Astrocyte (in vitro differentiated cells and primary cell): ENCODE data around the gene PCA3. TPM values are rescaled to one million over a fixed set of nuclear protein-coding genes. Genes with fewer than 3 reads are reported as not detected.

Experiments
- DNase-seq: peaks from one replicate; pipeline ENCODE4 v3.0.0-alpha.2; 2010; ENCODE audit warnings: low read depth
- FAIRE-seq: peaks from 2 replicates; lab custom pipeline; 2011; peaks lifted over from hg19 to GRCh38; lab: Jason Lieb, UNC
- H2AFZ ChIP-seq: 2 replicates; pipeline ENCODE4 v1.6.0; 2012; ENCODE audit warnings: low read depth, low read length, inconsistent platforms
- H3K27ac ChIP-seq: 2 replicates; pipeline ENCODE4 v1.5.1; 2011; ENCODE audit warnings: low read depth, low read length, inconsistent platforms
- H3K27me3 ChIP-seq: 2 replicates; pipeline ENCODE4 v1.6.0; 2011; ENCODE audit warnings: low read length, inconsistent platforms; ENCODE audit not compliant: insufficient read depth
- H3K36me3 ChIP-seq: 2 replicates; pipeline ENCODE4 v1.5.1; 2011; ENCODE audit warnings: low read length, inconsistent platforms; ENCODE audit not compliant: insufficient read depth
- H3K4me1 ChIP-seq: 2 replicates; pipeline ENCODE4 v1.5.1; 2011; ENCODE audit warnings: low read length, inconsistent platforms; ENCODE audit not compliant: insufficient read depth
- H3K4me2 ChIP-seq: 2 replicates; pipeline ENCODE4 v1.6.0; 2012; ENCODE audit warnings: low read length, inconsistent platforms
- H3K4me3 ChIP-seq: 2 replicates; pipeline ENCODE4 v1.5.1; 2011; ENCODE audit warnings: low read depth, mild to moderate bottlenecking, low read length, inconsistent platforms; ENCODE audit not compliant: insufficient read depth
- H3K79me2 ChIP-seq: 2 replicates; pipeline ENCODE4 v1.6.0; 2012; ENCODE audit warnings: mild to moderate bottlenecking, low read length, inconsistent platforms; ENCODE audit not compliant: insufficient read depth
- H3K9ac ChIP-seq: 2 replicates; pipeline ENCODE4 v1.6.0; 2012; ENCODE audit warnings: mild to moderate bottlenecking, low read length, inconsistent platforms
- H3K9me3 ChIP-seq: 2 replicates; pipeline ENCODE4 v1.5.1; 2012; ENCODE audit warnings: low read depth, mild to moderate bottlenecking, low read length, inconsistent platforms; ENCODE audit not compliant: insufficient read depth
- H4K20me1 ChIP-seq: 2 replicates; pipeline ENCODE4 v1.6.0; 2012; ENCODE audit warnings: low read length, inconsistent platforms; ENCODE audit not compliant: insufficient read depth
- H3K27ac Mint-ChIP-seq: one replicate; pipeline ENCODE4 v1.8.0; 2021; ENCODE audit warnings: mild to moderate bottlenecking, mixed read lengths; ENCODE audit not compliant: unreplicated experiment
- H3K27me3 Mint-ChIP-seq: one replicate; pipeline ENCODE4 v1.8.0; 2021; ENCODE audit warnings: low read depth, mixed read lengths; ENCODE audit not compliant: unreplicated experiment
- H3K36me3 Mint-ChIP-seq: one replicate; pipeline ENCODE4 v1.8.0; 2021; ENCODE audit warnings: low read depth, mixed read lengths; ENCODE audit not compliant: unreplicated experiment
- H3K4me1 Mint-ChIP-seq: one replicate; pipeline ENCODE4 v1.8.0; 2021; ENCODE audit warnings: low read depth, mixed read lengths; ENCODE audit not compliant: unreplicated experiment
- H3K4me3 Mint-ChIP-seq: one replicate; pipeline ENCODE4 v1.8.0; 2021; ENCODE audit warnings: mild to moderate bottlenecking, moderate library complexity, mixed read lengths; ENCODE audit not compliant: unreplicated experiment
- H3K9me3 Mint-ChIP-seq: one replicate; pipeline ENCODE4 v1.8.0; 2021; ENCODE audit warnings: mild to moderate bottlenecking, mixed read lengths; ENCODE audit not compliant: unreplicated experiment
- CTCF ChIP-seq: IDR thresholded peaks from 2 replicates; pipeline ENCODE4 v1.5.1; 2011; ENCODE audit warnings: low read depth, mild to moderate bottlenecking, inconsistent platforms, low read length, moderate library complexity; ENCODE audit not compliant: insufficient read depth
- EZH2 ChIP-seq: IDR thresholded peaks from 2 replicates; pipeline ENCODE4 v1.6.1; 2012; ENCODE audit warnings: mild to moderate bottlenecking, low read length, inconsistent platforms; ENCODE audit not compliant: insufficient read depth
- total RNA-seq: library from RNA; stranded (reverse); gene quantifications from 2 replicates; pipeline ENCODE4 v1.2.1, GENCODE V29; 2021

The PCA3 gene
- total RNA-seq, 1 donor from 2014 or later, result not detected

DNA sequence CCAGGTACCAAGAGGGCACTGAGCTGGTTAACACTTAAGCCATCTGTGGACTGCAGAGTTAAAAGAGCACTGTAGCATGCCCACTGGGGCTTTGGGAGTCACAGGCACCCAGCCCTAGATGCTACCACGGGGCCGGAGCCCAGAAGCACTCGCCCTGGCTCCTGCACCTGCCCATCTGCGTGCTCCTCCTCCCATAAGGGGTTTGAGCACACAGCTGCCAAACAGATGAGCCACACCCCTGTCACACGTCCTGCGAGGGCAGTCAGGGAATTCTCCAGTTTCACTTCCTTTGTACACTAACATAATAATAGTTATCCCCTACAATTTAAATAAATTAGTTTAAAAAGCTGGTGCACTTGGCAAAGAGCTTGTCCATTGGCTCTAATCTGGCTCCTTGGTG is 4.5 kb upstream of the PCA3 start:
- no peak overlapping the region for H3K4me3 ChIP-seq
- peaks cover 7% of the 10 kb centered on the region for H3K4me1 Mint-ChIP-seq
- no peaks in the 10 kb centered on the region for H3K4me1 ChIP-seq
- H3K36me3 Mint-ChIP-seq, result no peaks in the 10 kb centered on the region
- peaks cover 1% of the 10 kb centered on the region for H3K9me3 Mint-ChIP-seq
- H3K27me3 Mint-ChIP-seq, result peaks cover 3% of the 10 kb centered on the region
- TF ChIP-seq CTCF (no peak), EZH2 (no peak)
- H3K27ac ChIP-seq, result no peak overlapping the region
- no peak overlapping the region for H3K4me2 ChIP-seq
- no peak overlapping the region for H3K27ac Mint-ChIP-seq
- H3K9ac ChIP-seq, result no peak overlapping the region
- no peaks in the 10 kb centered on the region for H3K27me3 ChIP-seq
- FAIRE-seq, result no peak
- no peaks in the 10 kb centered on the region for H4K20me1 ChIP-seq
- no peak overlapping the region for H3K4me3 Mint-ChIP-seq
- H3K9me3 ChIP-seq, result no peaks in the 10 kb centered on the region
- H2AFZ ChIP-seq, result no peak overlapping the region
- no peak for DNase-seq
- H3K79me2 ChIP-seq, result no peaks in the 10 kb centered on the region
- H3K36me3 ChIP-seq, result no peaks in the 10 kb centered on the region

- no peak for TF ChIP-seq EZH2
- TF ChIP-seq CTCF, result peak; percentile 33
Measured at GRCh38 chr9:76761448-76761847, 2.8 kb upstream of the PCA3 start.

GRCh38 chr9:76766126-76766525 is 1.9 kb downstream of the PCA3 start:
- Histone ChIP-seq H3K79me2 (no peaks in the 10 kb centered on the region), H3K36me3 (no peaks in the 10 kb centered on the region), H3K9ac (no peak overlapping the region), H3K27ac (no peak overlapping the region), H2AFZ (no peak overlapping the region), H3K4me1 (no peaks in the 10 kb centered on the region), H4K20me1 (no peaks in the 10 kb centered on the region), H3K27me3 (no peaks in the 10 kb centered on the region), H3K4me3 (no peak overlapping the region), H3K9me3 (no peaks in the 10 kb centered on the region), H3K4me2 (no peak overlapping the region)
- TF ChIP-seq CTCF (no peak), EZH2 (no peak)
- Mint-ChIP-seq H3K36me3 (no peaks in the 10 kb centered on the region), H3K4me1 (no peaks in the 10 kb centered on the region), H3K27me3 (no peaks in the 10 kb centered on the region), H3K9me3 (peaks cover 2% of the 10 kb centered on the region), H3K4me3 (no peak overlapping the region), H3K27ac (no peak overlapping the region)
- FAIRE-seq (no peak), DNase-seq (no peak)

More at GRCh38 chr9:76761448-76761847, 2.8 kb upstream of the PCA3 start:
- no peaks in the 10 kb centered on the region for H3K4me1 ChIP-seq
- no peak overlapping the region for H3K27ac Mint-ChIP-seq
- no peak overlapping the region for H3K9ac ChIP-seq
- no peaks in the 10 kb centered on the region for H3K9me3 ChIP-seq
- H3K36me3 Mint-ChIP-seq, result no peaks in the 10 kb centered on the region
- H3K4me1 Mint-ChIP-seq, result no peaks in the 10 kb centered on the region
- FAIRE-seq (no peak), DNase-seq (no peak)
- H4K20me1 ChIP-seq, result no peaks in the 10 kb centered on the region
- H3K4me2 ChIP-seq, result no peak overlapping the region
- no peak overlapping the region for H3K4me3 ChIP-seq
- no peaks in the 10 kb centered on the region for H3K27me3 ChIP-seq
- H3K4me3 Mint-ChIP-seq, result no peak overlapping the region
- H3K27me3 Mint-ChIP-seq, result peaks cover 3% of the 10 kb centered on the region
- peaks cover 1% of the 10 kb centered on the region for H3K9me3 Mint-ChIP-seq
- no peak overlapping the region for H3K27ac ChIP-seq
- no peaks in the 10 kb centered on the region for H3K36me3 ChIP-seq
- H2AFZ ChIP-seq, result no peak overlapping the region
- H3K79me2 ChIP-seq, result no peaks in the 10 kb centered on the region
